Nephron progenitor cell (in vitro differentiated cells): ENCODE data around the gene CIART.

Experiments
- DNase-seq: peaks from one replicate; pipeline ENCODE4 v3.0.0; 2021
- H3K27ac Mint-ChIP-seq: 2 replicates; pipeline ENCODE4 v1.8.0; 2021; ENCODE audit warnings: mild to moderate bottlenecking, moderate library complexity, mixed read lengths
- H3K27me3 Mint-ChIP-seq: 2 replicates; pipeline ENCODE4 v1.8.0; 2021; ENCODE audit warnings: mild to moderate bottlenecking, low read depth, mixed read lengths; ENCODE audit not compliant: poor library complexity
- H3K36me3 Mint-ChIP-seq: 2 replicates; pipeline ENCODE4 v1.8.0; 2021; ENCODE audit warnings: low read depth, mixed read lengths
- H3K4me1 Mint-ChIP-seq: 2 replicates; pipeline ENCODE4 v1.8.0; 2021; ENCODE audit warnings: mixed read lengths
- H3K4me3 Mint-ChIP-seq: 2 replicates; pipeline ENCODE4 v1.8.0; 2021; ENCODE audit warnings: mild to moderate bottlenecking, moderate library complexity, mixed read lengths
- H3K9me3 Mint-ChIP-seq: 2 replicates; pipeline ENCODE4 v1.8.0; 2021; ENCODE audit warnings: mild to moderate bottlenecking, moderate library complexity, mixed read lengths
- TF ChIP-seq, protein P1 (sequence below): fragments of 200-600 bp; sonication (generic); IDR thresholded peaks from 2 replicates; pipeline ENCODE4 v1.5.0; 2021; ENCODE audit warnings: antibody characterized with exemption

CIART gene

DNA sequence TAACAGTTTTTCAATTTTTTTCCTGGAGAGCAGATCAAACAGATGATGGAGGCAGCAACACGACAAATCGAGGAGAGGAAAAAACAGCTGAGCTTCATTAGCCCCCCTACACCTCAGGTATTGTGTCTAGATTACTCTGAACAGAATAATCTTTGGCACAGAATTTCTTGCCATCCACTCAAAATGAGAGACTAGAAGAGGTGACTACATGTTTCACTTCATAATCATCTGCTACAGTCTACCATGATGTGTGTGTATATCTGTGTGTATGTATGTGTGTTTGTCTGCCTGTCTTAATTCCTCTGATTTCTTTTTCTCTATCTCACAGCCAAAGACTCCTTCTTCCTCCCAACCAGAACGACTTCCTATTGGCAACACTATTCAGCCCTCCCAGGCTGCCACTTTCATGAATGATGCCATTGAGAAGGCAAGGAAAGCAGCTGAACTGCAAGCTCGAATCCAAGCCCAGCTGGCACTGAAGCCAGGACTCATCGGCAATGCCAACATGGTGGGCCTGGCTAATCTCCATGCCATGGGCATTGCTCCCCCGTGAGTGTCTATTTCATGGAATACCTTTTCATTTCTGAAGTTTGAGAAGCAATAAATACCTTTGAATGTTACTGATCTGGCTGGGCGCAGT is 50.4 kb downstream of the CIART start:
- H3K4me1 Mint-ChIP-seq = no peaks in the 10 kb centered on the region
- TF ChIP-seq, protein P1, sequence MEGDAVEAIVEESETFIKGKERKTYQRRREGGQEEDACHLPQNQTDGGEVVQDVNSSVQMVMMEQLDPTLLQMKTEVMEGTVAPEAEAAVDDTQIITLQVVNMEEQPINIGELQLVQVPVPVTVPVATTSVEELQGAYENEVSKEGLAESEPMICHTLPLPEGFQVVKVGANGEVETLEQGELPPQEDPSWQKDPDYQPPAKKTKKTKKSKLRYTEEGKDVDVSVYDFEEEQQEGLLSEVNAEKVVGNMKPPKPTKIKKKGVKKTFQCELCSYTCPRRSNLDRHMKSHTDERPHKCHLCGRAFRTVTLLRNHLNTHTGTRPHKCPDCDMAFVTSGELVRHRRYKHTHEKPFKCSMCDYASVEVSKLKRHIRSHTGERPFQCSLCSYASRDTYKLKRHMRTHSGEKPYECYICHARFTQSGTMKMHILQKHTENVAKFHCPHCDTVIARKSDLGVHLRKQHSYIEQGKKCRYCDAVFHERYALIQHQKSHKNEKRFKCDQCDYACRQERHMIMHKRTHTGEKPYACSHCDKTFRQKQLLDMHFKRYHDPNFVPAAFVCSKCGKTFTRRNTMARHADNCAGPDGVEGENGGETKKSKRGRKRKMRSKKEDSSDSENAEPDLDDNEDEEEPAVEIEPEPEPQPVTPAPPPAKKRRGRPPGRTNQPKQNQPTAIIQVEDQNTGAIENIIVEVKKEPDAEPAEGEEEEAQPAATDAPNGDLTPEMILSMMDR = no peak
- no peak overlapping the region for H3K4me3 Mint-ChIP-seq
- no peaks in the 10 kb centered on the region for H3K27me3 Mint-ChIP-seq
- H3K9me3 Mint-ChIP-seq = no peaks in the 10 kb centered on the region
- H3K27ac Mint-ChIP-seq = no peak overlapping the region
- DNase-seq = no peak
- peaks cover 78% of the 10 kb centered on the region for H3K36me3 Mint-ChIP-seq
